NT2/D1 (cell line): Measurements from ENCODE around the gene CCDC171.
A peak's percentile ranks its signal among the peaks of the same experiment; 100 is the strongest.
"Not testable (repeated sequence)": the region's sequence is repeated elsewhere in the genome, so short reads cannot be mapped to it uniquely, and the experiment has no call there.

Experiments used
- DNase-seq: peaks from one replicate; pipeline ENCODE4 v3.0.0-alpha.2; 2011; ENCODE audit warnings: low read depth, low spot score
- H3K27me3 ChIP-seq: 2 replicates; pipeline ENCODE4 v1.6.0; 2011; ENCODE audit warnings: mild to moderate bottlenecking; ENCODE audit not compliant: insufficient read length, insufficient read depth
- H3K36me3 ChIP-seq: 2 replicates; pipeline ENCODE4 v1.6.1; 2011; ENCODE audit warnings: mild to moderate bottlenecking, low read length, mixed read lengths; ENCODE audit not compliant: insufficient read depth, insufficient read length
- H3K4me1 ChIP-seq: 2 replicates; pipeline ENCODE4 v1.5.1; 2011; ENCODE audit not compliant: insufficient read depth, insufficient read length
- H3K4me3 ChIP-seq: 2 replicates; pipeline ENCODE4 v1.5.1; 2011; ENCODE audit warnings: low read depth; ENCODE audit not compliant: insufficient read length
- H3K9ac ChIP-seq: 2 replicates; pipeline ENCODE4 v1.6.0; 2011; ENCODE audit warnings: low read depth; ENCODE audit not compliant: insufficient read length
- H3K9me3 ChIP-seq: 2 replicates; pipeline ENCODE4 v1.5.1; 2011; ENCODE audit warnings: mild to moderate bottlenecking, low read length; ENCODE audit not compliant: insufficient read depth
- SUZ12 ChIP-seq: IDR thresholded peaks from 2 replicates; pipeline ENCODE4 v1.6.1; 2011; ENCODE audit not compliant: insufficient read length, insufficient read depth; ENCODE audit errors: extremely low read depth
- YY1 ChIP-seq: IDR thresholded peaks from 2 replicates; pipeline ENCODE4 v1.6.1; 2011; ENCODE audit not compliant: insufficient read length, insufficient read depth
- ZNF274 ChIP-seq: IDR thresholded peaks from 2 replicates; pipeline ENCODE4 v1.6.1; 2011; ENCODE audit warnings: mild to moderate bottlenecking, low read depth, low read length

Gene CCDC171

GRCh38 chr9:15513335-15513734 is 39.5 kb upstream of the CCDC171 start:
- TF ChIP-seq ZNF274 (no peak), SUZ12 (no peak), YY1 (no peak)
- DNase-seq: peak; percentile 35
- no peaks in the 10 kb centered on the region for H3K9me3 ChIP-seq
- peaks cover 4% of the 10 kb centered on the region for H3K27me3 ChIP-seq
- no peak overlapping the region for H3K4me3 ChIP-seq
- no peaks in the 10 kb centered on the region for H3K4me1 ChIP-seq
- H3K36me3 ChIP-seq: peaks cover 12% of the 10 kb centered on the region
- no peak overlapping the region for H3K9ac ChIP-seq

DNA sequence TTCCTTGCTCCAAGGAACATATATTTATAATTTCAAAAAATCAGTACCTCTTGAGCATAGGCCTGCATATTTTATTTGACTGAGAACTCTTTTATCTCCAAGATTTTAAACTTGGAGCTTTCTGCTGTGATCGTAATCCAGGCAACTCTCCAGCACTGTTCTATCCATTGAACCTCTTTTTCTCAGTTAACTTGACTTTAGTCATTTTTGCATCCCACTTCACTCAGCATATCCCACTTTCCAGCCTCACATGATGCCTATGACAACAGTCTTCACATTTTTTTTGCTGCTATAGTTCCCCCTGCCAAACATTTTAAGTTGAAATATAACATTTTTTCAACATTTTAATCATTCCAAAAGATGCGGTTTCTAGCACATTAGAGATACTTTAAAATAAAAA is 33.0 kb upstream of the CCDC171 start:
- DNase-seq: no peak
- Histone ChIP-seq H3K9ac (no peak overlapping the region), H3K36me3 (no peaks in the 10 kb centered on the region), H3K9me3 (no peaks in the 10 kb centered on the region), H3K27me3 (no peaks in the 10 kb centered on the region), H3K4me1 (no peaks in the 10 kb centered on the region), H3K4me3 (no peak overlapping the region)
- TF ChIP-seq ZNF274: no peak
- TF ChIP-seq SUZ12: no peak
- TF ChIP-seq YY1: no peak

- H3K27me3 ChIP-seq: no peaks in the 10 kb centered on the region
- no peak overlapping the region for H3K4me3 ChIP-seq
- DNase-seq: no peak
- no peak overlapping the region for H3K9ac ChIP-seq
- H3K36me3 ChIP-seq: no peaks in the 10 kb centered on the region
- H3K4me1 ChIP-seq: no peaks in the 10 kb centered on the region
- TF ChIP-seq ZNF274: no peak
- no peak for TF ChIP-seq YY1
- no peak for TF ChIP-seq SUZ12
- no peaks in the 10 kb centered on the region for H3K9me3 ChIP-seq
Measured at GRCh38 chr9:15521254-15521653, 31.6 kb upstream of the CCDC171 start.

GRCh38 chr9:15522130-15522755 is 30.6 kb upstream of the CCDC171 start:
- H3K9ac ChIP-seq: no peak overlapping the region
- DNase-seq: no peak

GRCh38 chr9:15524845-15525455 is 27.9 kb upstream of the CCDC171 start:
- H3K9me3 ChIP-seq: no peaks in the 10 kb centered on the region
- TF ChIP-seq YY1 (no peak), SUZ12 (no peak), ZNF274 (no peak)
- H3K4me3 ChIP-seq: no peak overlapping the region

More at GRCh38 chr9:15522130-15522755, 30.6 kb upstream of the CCDC171 start:
- no peaks in the 10 kb centered on the region for H3K27me3 ChIP-seq
- no peaks in the 10 kb centered on the region for H3K9me3 ChIP-seq
- no peak for TF ChIP-seq SUZ12
- TF ChIP-seq YY1: no peak
- no peaks in the 10 kb centered on the region for H3K4me1 ChIP-seq
- no peaks in the 10 kb centered on the region for H3K36me3 ChIP-seq
- H3K4me3 ChIP-seq: no peak overlapping the region

GRCh38 chr9:15525958-15526357 is 26.9 kb upstream of the CCDC171 start:
- Histone ChIP-seq H3K27me3 (no peaks in the 10 kb centered on the region), H3K4me3 (no peak overlapping the region), H3K4me1 (no peaks in the 10 kb centered on the region), H3K9ac (no peak overlapping the region), H3K9me3 (no peaks in the 10 kb centered on the region), H3K36me3 (no peaks in the 10 kb centered on the region)
- DNase-seq: no peak
- TF ChIP-seq SUZ12 (no peak), ZNF274 (no peak), YY1 (no peak)

More at GRCh38 chr9:15524845-15525455, 27.9 kb upstream of the CCDC171 start:
- no peaks in the 10 kb centered on the region for H3K27me3 ChIP-seq
- no peaks in the 10 kb centered on the region for H3K4me1 ChIP-seq
- H3K36me3 ChIP-seq: no peaks in the 10 kb centered on the region
- no peak for DNase-seq
- no peak overlapping the region for H3K9ac ChIP-seq

DNA sequence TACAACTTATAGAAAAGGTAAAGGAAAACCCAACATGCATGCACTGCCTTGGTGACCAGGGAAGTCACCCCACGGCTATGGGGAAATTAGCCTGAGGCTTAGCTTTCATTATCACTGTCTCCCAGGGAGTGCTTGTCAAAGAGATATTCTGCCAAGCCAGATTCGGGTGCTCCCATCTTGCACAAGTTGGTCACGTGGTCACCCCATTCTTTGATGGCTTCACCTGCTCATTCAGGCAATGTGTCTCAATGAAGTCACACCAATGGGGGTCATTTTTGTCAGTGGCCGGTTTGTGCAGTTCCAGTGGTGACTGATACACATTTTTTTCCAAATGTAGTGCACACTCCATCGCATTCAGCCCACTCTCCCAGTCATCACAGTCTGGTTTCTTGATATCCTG is 25.8 kb upstream of the CCDC171 start:
- not testable (repeated sequence) for H3K4me3 ChIP-seq, H3K27me3 ChIP-seq

More for the DNA sequence above, 25.8 kb upstream of the CCDC171 start:
- not testable (repeated sequence) for H3K9me3 ChIP-seq, H3K9ac ChIP-seq, DNase-seq, H3K4me1 ChIP-seq, H3K36me3 ChIP-seq
